HG02884 (cell line): ENCODE measurements around the gene GCFC2.

Experiments used
- ATAC-seq: cut with Tn5 transposase; IDR thresholded peaks from one replicate; pipeline ENCODE4 v1.9.1; 2021; ENCODE audit warnings: mild to moderate bottlenecking, moderate library complexity; ENCODE audit not compliant: unreplicated experiment

GCFC2 gene

GRCh38 chr2:75632091-75632701 is 78.5 kb downstream of the GCFC2 start:
- no peak for ATAC-seq

- ATAC-seq, result peak; percentile 87
Measured at GRCh38 chr2:75627902-75628504, 82.7 kb downstream of the GCFC2 start.

DNA sequence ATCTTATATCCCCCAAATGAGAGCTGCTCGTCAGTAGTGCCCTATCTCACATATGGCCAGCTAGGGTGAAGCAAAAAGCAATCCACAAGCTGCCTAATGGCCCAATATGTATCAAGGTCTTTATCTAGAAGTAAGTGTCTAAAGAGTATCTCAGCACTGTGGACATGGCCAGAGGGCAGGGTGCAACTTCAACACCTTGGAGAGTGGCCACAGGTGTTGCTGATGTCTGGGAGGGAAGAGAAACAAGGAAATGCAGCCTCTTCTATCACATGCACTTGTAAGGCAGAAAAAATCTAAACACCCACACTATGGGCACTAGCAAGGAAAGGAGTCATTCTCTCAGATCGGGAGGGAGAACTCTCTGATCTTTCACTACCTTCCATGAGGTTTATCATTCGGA is 87.8 kb downstream of the GCFC2 start:
- ATAC-seq, result no peak

GRCh38 chr2:75622500-75622899 is 88.2 kb downstream of the GCFC2 start:
- ATAC-seq, result no peak

- ATAC-seq, result no peak
Measured at GRCh38 chr2:75621228-75621627, 89.5 kb downstream of the GCFC2 start.

- ATAC-seq, result no peak
Measured at GRCh38 chr2:75619956-75620740, 90.6 kb downstream of the GCFC2 start.

- ATAC-seq, result no peak
Measured at GRCh38 chr2:75616933-75617332, 93.8 kb downstream of the GCFC2 start.

GRCh38 chr2:75616406-75616805 is 94.3 kb downstream of the GCFC2 start:
- ATAC-seq, result no peak

GRCh38 chr2:75614162-75614651 is 96.5 kb downstream of the GCFC2 start:
- ATAC-seq, result no peak

DNA sequence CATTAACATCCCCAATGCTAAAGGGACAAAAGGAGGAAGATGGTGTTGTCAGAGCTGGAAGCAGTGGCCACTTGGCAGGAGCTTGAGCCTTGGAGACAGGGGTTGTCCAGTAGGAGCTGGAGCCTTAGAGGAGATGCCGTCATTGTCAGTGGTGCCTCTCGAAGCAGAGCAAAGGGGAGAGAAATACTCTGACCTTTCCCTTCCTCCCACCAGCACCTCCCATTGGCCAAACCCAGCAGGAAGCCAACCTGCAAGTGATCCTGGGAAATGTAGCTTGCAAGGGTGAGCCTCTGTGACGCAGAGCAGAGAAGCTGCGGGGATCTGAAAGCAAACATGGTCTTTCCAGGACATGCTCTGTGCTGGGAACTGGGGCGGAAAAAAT is 97.9 kb downstream of the GCFC2 start:
- ATAC-seq, result no peak
